ENCODE results near the gene WDR38.
A peak's percentile ranks its signal among the peaks of the same experiment; 100 is the strongest.

DNA sequence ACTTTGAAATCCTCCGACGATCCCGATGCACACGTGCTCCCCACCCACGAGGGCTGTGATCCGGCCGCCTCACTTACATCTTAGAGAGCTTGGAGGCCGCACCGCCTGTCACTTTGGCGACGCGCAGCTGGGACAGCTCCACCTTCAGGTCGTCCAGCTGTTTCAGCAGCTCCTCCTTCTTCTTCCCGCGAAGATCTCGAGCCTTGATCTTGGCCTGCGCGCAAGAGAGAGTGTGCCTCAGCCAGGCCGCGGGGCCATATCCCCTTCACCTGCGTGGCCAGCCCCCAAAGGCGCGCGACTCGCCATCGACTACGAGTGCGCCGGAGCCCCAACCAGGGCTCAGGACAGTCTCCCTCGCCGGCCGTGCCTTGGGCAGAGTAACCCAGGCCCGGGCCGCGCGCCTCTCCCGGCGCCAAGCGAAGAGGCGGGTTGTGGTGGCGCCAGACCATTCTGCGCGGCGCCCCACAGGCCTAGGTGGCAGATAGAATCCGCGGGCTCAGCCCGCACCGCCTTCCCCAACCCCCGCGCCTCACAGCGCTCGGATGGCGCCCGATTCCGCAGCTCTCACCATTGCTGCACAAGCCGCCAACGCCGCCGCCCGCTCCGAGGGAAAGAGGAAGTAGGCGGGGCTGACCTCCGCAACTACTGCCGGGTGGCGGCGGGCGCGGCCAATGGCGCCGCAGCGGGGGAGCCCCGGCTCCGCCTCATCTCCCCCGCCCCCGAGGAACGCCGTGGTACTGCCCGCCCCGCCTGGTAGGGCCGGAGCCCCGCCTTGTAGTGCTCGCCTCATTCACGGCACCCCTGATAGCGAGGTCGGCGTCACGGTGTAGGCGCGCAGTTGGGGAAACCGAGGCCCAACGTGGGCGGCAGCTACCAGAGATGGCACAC lies 8.3 kb downstream of the WDR38 start, which contains the start of the genes ARPC5L and RPL35:
- TF ChIP-seq DACH1 (IDR thresholded peaks at IDR 0.05; ENCODE audit: partially characterized antibody) (peak; percentile 85), PRMT5 (CRISPR knock-in tag; IDR thresholded peaks at IDR 0.05) (no peak), MAFF (IDR thresholded peaks at IDR 0.05; ENCODE audit: low read length) (peak; percentile 3; the same call in 1 of the 2 replicates), ZNF561 (CRISPR knock-in tag; conservative IDR thresholded peaks at IDR 0.05) (no peak), NFIC (IDR thresholded peaks at IDR 0.05) (no peak; the same call in none of the 2 replicates), HCFC1 (IDR thresholded peaks at IDR 0.05; ENCODE audit: low read depth, low read length) (peak; percentile 79)
- TF ChIP-seq, protein P1, sequence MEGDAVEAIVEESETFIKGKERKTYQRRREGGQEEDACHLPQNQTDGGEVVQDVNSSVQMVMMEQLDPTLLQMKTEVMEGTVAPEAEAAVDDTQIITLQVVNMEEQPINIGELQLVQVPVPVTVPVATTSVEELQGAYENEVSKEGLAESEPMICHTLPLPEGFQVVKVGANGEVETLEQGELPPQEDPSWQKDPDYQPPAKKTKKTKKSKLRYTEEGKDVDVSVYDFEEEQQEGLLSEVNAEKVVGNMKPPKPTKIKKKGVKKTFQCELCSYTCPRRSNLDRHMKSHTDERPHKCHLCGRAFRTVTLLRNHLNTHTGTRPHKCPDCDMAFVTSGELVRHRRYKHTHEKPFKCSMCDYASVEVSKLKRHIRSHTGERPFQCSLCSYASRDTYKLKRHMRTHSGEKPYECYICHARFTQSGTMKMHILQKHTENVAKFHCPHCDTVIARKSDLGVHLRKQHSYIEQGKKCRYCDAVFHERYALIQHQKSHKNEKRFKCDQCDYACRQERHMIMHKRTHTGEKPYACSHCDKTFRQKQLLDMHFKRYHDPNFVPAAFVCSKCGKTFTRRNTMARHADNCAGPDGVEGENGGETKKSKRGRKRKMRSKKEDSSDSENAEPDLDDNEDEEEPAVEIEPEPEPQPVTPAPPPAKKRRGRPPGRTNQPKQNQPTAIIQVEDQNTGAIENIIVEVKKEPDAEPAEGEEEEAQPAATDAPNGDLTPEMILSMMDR (IDR thresholded peaks at IDR 0.05 in 2 of 3, conservative IDR thresholded peaks at IDR 0.05 in 1 of 3; ENCODE audit: insufficient read depth in 2 of 3, low read depth in 1 of 3, low read length in 3 of 3): peak; percentile 15 to 55 (median 33); a peak in 4 of 6 replicates

Data from K562 (cell line).